OCI-LY3 (cell line): ENCODE results near the gene SETDB1.

ENCODE experiments used
- CTCF ChIP-seq: fragments of 200-600, 300-600 bp; sonication (generic); IDR thresholded peaks from 2 replicates; pipeline ENCODE4 v1.5.1; 2014; ENCODE audit warnings: antibody characterized with exemption, low read length, low read depth
- EZH2phosphoT487 ChIP-seq: fragments of 200-600 bp; shearing (Covaris generic); IDR thresholded peaks from 2 replicates; pipeline ENCODE4 v1.6.1; 2018; ENCODE audit warnings: antibody characterized with exemption, mixed run types, low read depth

DNA sequence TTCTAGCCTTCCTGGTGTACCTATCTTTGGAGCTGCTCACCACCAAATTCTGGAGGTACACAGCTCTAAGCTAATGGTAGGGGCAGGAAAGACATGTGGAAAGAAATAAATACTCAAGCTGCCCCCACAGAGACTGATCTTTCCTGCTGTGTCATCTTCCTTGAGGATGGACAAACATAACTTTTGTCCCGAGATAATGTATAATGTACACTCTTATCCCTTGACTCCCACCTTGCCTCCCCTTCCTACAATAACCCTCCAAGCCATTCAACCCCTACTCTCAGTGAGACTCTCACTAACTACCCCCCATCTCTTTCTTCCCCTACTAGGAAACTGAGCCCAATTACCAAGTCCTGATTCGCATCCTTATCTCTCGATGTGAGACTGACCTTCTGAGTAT lies 68.1 kb downstream of the SETDB1 start:
- TF ChIP-seq CTCF (no peak), EZH2phosphoT487 (no peak)
